ENCODE results near the gene MYO3B. TPM values are rescaled to one million over a fixed set of nuclear protein-coding genes. Genes with fewer than 3 reads are reported as not detected.

Gene MYO3B
- total RNA-seq, 1 donor from 2014 or later = 1.5 TPM

GRCh38 chr2:170354855-170355780 lies 177.2 kb downstream of the MYO3B start:
- Mint-ChIP-seq H3K4me3 (peak overlapping the region; percentile 11), H3K27me3 (peaks cover 2% of the 10 kb centered on the region), H3K27ac (peak overlapping the region; percentile 56), H3K4me1 (peaks cover 27% of the 10 kb centered on the region), H3K36me3 (ENCODE audit: low read depth) (no peaks in the 10 kb centered on the region), H3K9me3 (no peaks in the 10 kb centered on the region)
- intact Hi-C loops (cut with micrococcal nuclease) = no loop called here
- peak; percentile 78 for DNase-seq

- Mint-ChIP-seq H3K27ac (no peak overlapping the region), H3K36me3 (ENCODE audit: low read depth) (no peaks in the 10 kb centered on the region), H3K27me3 (peaks cover 2% of the 10 kb centered on the region), H3K9me3 (no peaks in the 10 kb centered on the region), H3K4me3 (no peak overlapping the region), H3K4me1 (peaks cover 43% of the 10 kb centered on the region)
- intact Hi-C loops (cut with micrococcal nuclease) = no loop called here
- no peak for DNase-seq
Observed at GRCh38 chr2:170359466-170359865, 181.5 kb downstream of the MYO3B start.

GRCh38 chr2:170360546-170361089 lies 182.7 kb downstream of the MYO3B start:
- no peak overlapping the region for H3K4me3 Mint-ChIP-seq
- no peaks in the 10 kb centered on the region for H3K36me3 Mint-ChIP-seq (ENCODE audit: low read depth)
- no peaks in the 10 kb centered on the region for H3K9me3 Mint-ChIP-seq
- no peak for DNase-seq
- H3K27me3 Mint-ChIP-seq = peaks cover 4% of the 10 kb centered on the region
- H3K27ac Mint-ChIP-seq = no peak overlapping the region
- H3K4me1 Mint-ChIP-seq = peaks cover 34% of the 10 kb centered on the region
- intact Hi-C loops (cut with micrococcal nuclease) = loop anchor here (1.0 to 10.0 kb wide), 5 partner anchors 36 to 1564 kb away; partner anchors contain the start of genes ERICH2, GORASP2, HAT1 and SP5

GRCh38 chr2:170361090-170361936 lies 183.4 kb downstream of the MYO3B start:
- peaks cover 4% of the 10 kb centered on the region for H3K27me3 Mint-ChIP-seq
- H3K4me3 Mint-ChIP-seq = peak overlapping the region; percentile 40
- peak overlapping the region; percentile 97 for H3K27ac Mint-ChIP-seq
- no peaks in the 10 kb centered on the region for H3K9me3 Mint-ChIP-seq
- DNase-seq = peak; percentile 87
- intact Hi-C loops (cut with micrococcal nuclease) = loop anchor here (1.0 to 10.0 kb wide), 5 partner anchors 37 to 1563 kb away; partner anchors contain the start of genes ERICH2, GORASP2, HAT1 and SP5
- peaks cover 38% of the 10 kb centered on the region for H3K4me1 Mint-ChIP-seq
- no peaks in the 10 kb centered on the region for H3K36me3 Mint-ChIP-seq (ENCODE audit: low read depth)

GRCh38 chr2:170362313-170362870 lies 184.4 kb downstream of the MYO3B start:
- Mint-ChIP-seq H3K4me3 (peak overlapping the region; percentile 64), H3K36me3 (ENCODE audit: low read depth) (no peaks in the 10 kb centered on the region), H3K4me1 (peaks cover 40% of the 10 kb centered on the region), H3K9me3 (no peaks in the 10 kb centered on the region), H3K27me3 (peaks cover 6% of the 10 kb centered on the region), H3K27ac (peak overlapping the region; percentile 97)
- intact Hi-C loops (cut with micrococcal nuclease) = loop anchor here (1.0 to 10.0 kb wide), 7 partner anchors 8 to 1562 kb away; partner anchors contain the start of genes GAD1, GORASP2, HAT1 and SP5
- DNase-seq = no peak

- peak overlapping the region; percentile 64 for H3K4me3 Mint-ChIP-seq
- peak overlapping the region; percentile 97 for H3K27ac Mint-ChIP-seq
- no peaks in the 10 kb centered on the region for H3K9me3 Mint-ChIP-seq
- DNase-seq = peak; percentile 71
- H3K27me3 Mint-ChIP-seq = peaks cover 6% of the 10 kb centered on the region
- peaks cover 44% of the 10 kb centered on the region for H3K4me1 Mint-ChIP-seq
- H3K36me3 Mint-ChIP-seq (ENCODE audit: low read depth) = no peaks in the 10 kb centered on the region
- intact Hi-C loops (cut with micrococcal nuclease) = loop anchor here (1.0 to 10.0 kb wide), 7 partner anchors 7 to 1562 kb away; partner anchors contain the start of genes GAD1, GORASP2, HAT1 and SP5
Observed at GRCh38 chr2:170362871-170363631, 185.1 kb downstream of the MYO3B start.

- Mint-ChIP-seq H3K36me3 (ENCODE audit: low read depth) (no peaks in the 10 kb centered on the region), H3K4me3 (no peak overlapping the region), H3K27ac (no peak overlapping the region), H3K9me3 (no peaks in the 10 kb centered on the region), H3K4me1 (peaks cover 56% of the 10 kb centered on the region), H3K27me3 (peaks cover 4% of the 10 kb centered on the region)
- no peak for DNase-seq
- intact Hi-C loops (cut with micrococcal nuclease) = loop anchor here (5.0 to 10.0 kb wide), 2 partner anchors 897 to 1560 kb away; partner anchors contain the start of gene HAT1
Observed at GRCh38 chr2:170365003-170365402, 187.1 kb downstream of the MYO3B start.

- intact Hi-C loops (cut with micrococcal nuclease) = loop anchor here (5.0 to 10.0 kb wide), 2 partner anchors 897 to 1559 kb away; partner anchors contain the start of gene HAT1
Observed at GRCh38 chr2:170365686-170366085, 187.7 kb downstream of the MYO3B start.

GRCh38 chr2:170368370-170368769 lies 190.4 kb downstream of the MYO3B start:
- peaks cover 43% of the 10 kb centered on the region for H3K4me1 Mint-ChIP-seq
- intact Hi-C loops (cut with micrococcal nuclease) = loop anchor here (2.0 to 10.0 kb wide), 3 partner anchors 504 to 1556 kb away; partner anchors contain the start of gene HAT1
- no peak for DNase-seq
- peak overlapping the region; percentile 57 for H3K4me3 Mint-ChIP-seq
- H3K36me3 Mint-ChIP-seq (ENCODE audit: low read depth) = peaks cover 2% of the 10 kb centered on the region
- H3K9me3 Mint-ChIP-seq = no peaks in the 10 kb centered on the region
- peaks cover 11% of the 10 kb centered on the region for H3K27me3 Mint-ChIP-seq
- peak overlapping the region; percentile 61 for H3K27ac Mint-ChIP-seq

More at GRCh38 chr2:170365686-170366085, 187.7 kb downstream of the MYO3B start:
- Mint-ChIP-seq H3K4me3 (no peak overlapping the region), H3K4me1 (peaks cover 59% of the 10 kb centered on the region), H3K27me3 (peaks cover 4% of the 10 kb centered on the region), H3K36me3 (ENCODE audit: low read depth) (no peaks in the 10 kb centered on the region), H3K27ac (no peak overlapping the region), H3K9me3 (no peaks in the 10 kb centered on the region)
- DNase-seq = no peak

GRCh38 chr2:170369228-170369627 lies 191.3 kb downstream of the MYO3B start:
- peaks cover 15% of the 10 kb centered on the region for H3K27me3 Mint-ChIP-seq
- H3K27ac Mint-ChIP-seq = peak overlapping the region; percentile 22
- H3K4me3 Mint-ChIP-seq = peak overlapping the region; percentile 19
- intact Hi-C loops (cut with micrococcal nuclease) = loop anchor here (2.0 to 10.0 kb wide), 3 partner anchors 504 to 1556 kb away; partner anchors contain the start of gene HAT1
- H3K4me1 Mint-ChIP-seq = peaks cover 42% of the 10 kb centered on the region
- H3K36me3 Mint-ChIP-seq (ENCODE audit: low read depth) = peaks cover 2% of the 10 kb centered on the region
- no peaks in the 10 kb centered on the region for H3K9me3 Mint-ChIP-seq
- no peak for DNase-seq

GRCh38 chr2:170369894-170370293 lies 191.9 kb downstream of the MYO3B start:
- intact Hi-C loops (cut with micrococcal nuclease) = loop anchor here (1.0 to 10.0 kb wide), 5 partner anchors 8 to 1555 kb away; partner anchors contain the start of gene HAT1
- peaks cover 14% of the 10 kb centered on the region for H3K27me3 Mint-ChIP-seq
- DNase-seq = no peak
- no peak overlapping the region for H3K4me3 Mint-ChIP-seq
- H3K4me1 Mint-ChIP-seq = peaks cover 44% of the 10 kb centered on the region
- H3K27ac Mint-ChIP-seq = no peak overlapping the region
- H3K36me3 Mint-ChIP-seq (ENCODE audit: low read depth) = peaks cover 2% of the 10 kb centered on the region
- no peaks in the 10 kb centered on the region for H3K9me3 Mint-ChIP-seq
